ENCODE results near the gene GSTP1.

Gene GSTP1

GRCh38 chr11:67613960-67614715, 30.5 kb downstream of the GSTP1 start:
- no peaks in the 10 kb centered on the region for H3K9me3 ChIP-seq (ENCODE audit: insufficient read depth, low read length)
- no peaks in the 10 kb centered on the region for H3K79me2 ChIP-seq (ENCODE audit: low read length)
- H3K36me3 ChIP-seq (replicated peaks; ENCODE audit: low read depth, low read length), result peaks cover 10% of the 10 kb centered on the region
- H3K4me1 ChIP-seq (ENCODE audit: low read length), result peaks cover 22% of the 10 kb centered on the region
- peak overlapping the region; percentile 69 for H3K4me3 ChIP-seq (ENCODE audit: low read length)
- H3K27me3 ChIP-seq (ENCODE audit: low read depth, low read length), result peaks cover 2% of the 10 kb centered on the region; the same call in 1 of the 2 replicates
- H4K20me1 ChIP-seq (ENCODE audit: insufficient read depth, low read length), result no peaks in the 10 kb centered on the region
- H3K4me2 ChIP-seq (ENCODE audit: low read length), result peak overlapping the region; percentile 78
- peak; percentile 41 for TF ChIP-seq CTCF (IDR thresholded peaks at IDR 0.05; ENCODE audit: low read depth, low read length)
- TF ChIP-seq EZH2phosphoT487 (IDR thresholded peaks at IDR 0.05; ENCODE audit: low read depth), result no peak
- peak overlapping the region; percentile 80 for H3K27ac ChIP-seq (ENCODE audit: low read length)
- H2AFZ ChIP-seq (ENCODE audit: low read depth, low read length), result peak overlapping the region; percentile 8; the same call in 1 of the 2 replicates
- peak overlapping the region; percentile 82 for H3K9ac ChIP-seq (ENCODE audit: low read length)

- Histone ChIP-seq H4K20me1 (ENCODE audit: insufficient read depth, low read length) (no peaks in the 10 kb centered on the region), H2AFZ (ENCODE audit: low read depth, low read length) (no peak overlapping the region), H3K27ac (ENCODE audit: low read length) (peak overlapping the region; percentile 80), H3K27me3 (ENCODE audit: low read depth, low read length) (peaks cover 2% of the 10 kb centered on the region; the same call in 1 of the 2 replicates), H3K79me2 (ENCODE audit: low read length) (no peaks in the 10 kb centered on the region), H3K4me3 (ENCODE audit: low read length) (peak overlapping the region; percentile 69), H3K4me1 (ENCODE audit: low read length) (peaks cover 22% of the 10 kb centered on the region), H3K9me3 (ENCODE audit: insufficient read depth, low read length) (no peaks in the 10 kb centered on the region), H3K9ac (ENCODE audit: low read length) (peak overlapping the region; percentile 82), H3K36me3 (replicated peaks; ENCODE audit: low read depth, low read length) (peaks cover 10% of the 10 kb centered on the region), H3K4me2 (ENCODE audit: low read length) (peak overlapping the region; percentile 78)
- TF ChIP-seq CTCF (IDR thresholded peaks at IDR 0.05; ENCODE audit: low read depth, low read length) (peak; percentile 62), EZH2phosphoT487 (IDR thresholded peaks at IDR 0.05; ENCODE audit: low read depth) (no peak)
Measured at GRCh38 chr11:67614730-67615714, 31.4 kb downstream of the GSTP1 start.

- 0 out of 2 replicates have a peak, but pooled peaks have one; percentile 1 for TF ChIP-seq CTCF (IDR thresholded peaks at IDR 0.05; ENCODE audit: low read depth, low read length)
- TF ChIP-seq EZH2phosphoT487 (IDR thresholded peaks at IDR 0.05; ENCODE audit: low read depth), result no peak
- Histone ChIP-seq H3K79me2 (ENCODE audit: low read length) (no peaks in the 10 kb centered on the region), H3K9me3 (ENCODE audit: insufficient read depth, low read length) (no peaks in the 10 kb centered on the region), H3K36me3 (replicated peaks; ENCODE audit: low read depth, low read length) (peaks cover 5% of the 10 kb centered on the region), H2AFZ (ENCODE audit: low read depth, low read length) (no peak overlapping the region), H3K27ac (ENCODE audit: low read length) (no peak overlapping the region), H3K4me3 (ENCODE audit: low read length) (no peak overlapping the region), H3K4me1 (ENCODE audit: low read length) (peaks cover 22% of the 10 kb centered on the region), H3K4me2 (ENCODE audit: low read length) (no peak overlapping the region), H3K27me3 (ENCODE audit: low read depth, low read length) (peaks cover 2% of the 10 kb centered on the region; the same call in 1 of the 2 replicates), H3K9ac (ENCODE audit: low read length) (no peak overlapping the region), H4K20me1 (ENCODE audit: insufficient read depth, low read length) (no peaks in the 10 kb centered on the region)
Measured at GRCh38 chr11:67615728-67616430, 32.3 kb downstream of the GSTP1 start.
